Coronary artery (tissue), 2 donors: Measurements from ENCODE around the gene RAP1A.

ENCODE experiments used
- DNase-seq: peaks from one replicate; pipeline ENCODE4 v3.0.0-alpha.2; 2017; ENCODE audit warnings: low spot score
- H3K27ac ChIP-seq, 2 donors: fragments of 200-600 bp; sonication (generic); one replicate each; pipeline ENCODE4 v1.5.1; 2016 to 2019
- H3K4me3 ChIP-seq: fragments of 200-600 bp; sonication (generic); 2 replicates; pipeline ENCODE4 v1.5.1; 2016; ENCODE audit warnings: mild to moderate bottlenecking, moderate library complexity
- TF ChIP-seq, protein P1 (sequence below): fragments of 200-600 bp; sonication (generic); IDR thresholded peaks from one replicate; pipeline ENCODE4 v1.5.1; 2019; ENCODE audit warnings: antibody characterized with exemption

RAP1A gene

DNA sequence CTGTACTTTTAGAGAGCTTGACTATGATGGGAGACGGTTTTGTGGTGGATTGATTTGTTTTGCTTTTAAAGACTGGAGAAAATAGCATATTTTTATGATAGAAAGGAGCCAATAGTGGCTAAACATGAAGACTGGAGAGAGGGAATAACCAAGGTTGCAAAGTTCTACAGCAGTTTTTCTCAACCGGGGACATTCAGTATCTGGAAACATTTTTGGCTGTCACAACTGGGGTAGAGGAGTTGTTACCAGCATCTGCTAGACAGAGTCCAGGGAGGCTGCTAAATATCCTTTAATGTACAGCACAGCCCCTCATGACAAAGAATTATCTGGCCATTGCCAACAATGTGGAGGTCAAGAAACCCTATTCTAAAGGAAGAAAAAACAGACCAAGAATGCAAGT is 38.4 kb upstream of the RAP1A start:
- Histone ChIP-seq H3K27ac (no peak overlapping the region), H3K4me3 (no peak overlapping the region)
- DNase-seq, result no peak
- TF ChIP-seq, protein P1, sequence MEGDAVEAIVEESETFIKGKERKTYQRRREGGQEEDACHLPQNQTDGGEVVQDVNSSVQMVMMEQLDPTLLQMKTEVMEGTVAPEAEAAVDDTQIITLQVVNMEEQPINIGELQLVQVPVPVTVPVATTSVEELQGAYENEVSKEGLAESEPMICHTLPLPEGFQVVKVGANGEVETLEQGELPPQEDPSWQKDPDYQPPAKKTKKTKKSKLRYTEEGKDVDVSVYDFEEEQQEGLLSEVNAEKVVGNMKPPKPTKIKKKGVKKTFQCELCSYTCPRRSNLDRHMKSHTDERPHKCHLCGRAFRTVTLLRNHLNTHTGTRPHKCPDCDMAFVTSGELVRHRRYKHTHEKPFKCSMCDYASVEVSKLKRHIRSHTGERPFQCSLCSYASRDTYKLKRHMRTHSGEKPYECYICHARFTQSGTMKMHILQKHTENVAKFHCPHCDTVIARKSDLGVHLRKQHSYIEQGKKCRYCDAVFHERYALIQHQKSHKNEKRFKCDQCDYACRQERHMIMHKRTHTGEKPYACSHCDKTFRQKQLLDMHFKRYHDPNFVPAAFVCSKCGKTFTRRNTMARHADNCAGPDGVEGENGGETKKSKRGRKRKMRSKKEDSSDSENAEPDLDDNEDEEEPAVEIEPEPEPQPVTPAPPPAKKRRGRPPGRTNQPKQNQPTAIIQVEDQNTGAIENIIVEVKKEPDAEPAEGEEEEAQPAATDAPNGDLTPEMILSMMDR, result no peak

DNA sequence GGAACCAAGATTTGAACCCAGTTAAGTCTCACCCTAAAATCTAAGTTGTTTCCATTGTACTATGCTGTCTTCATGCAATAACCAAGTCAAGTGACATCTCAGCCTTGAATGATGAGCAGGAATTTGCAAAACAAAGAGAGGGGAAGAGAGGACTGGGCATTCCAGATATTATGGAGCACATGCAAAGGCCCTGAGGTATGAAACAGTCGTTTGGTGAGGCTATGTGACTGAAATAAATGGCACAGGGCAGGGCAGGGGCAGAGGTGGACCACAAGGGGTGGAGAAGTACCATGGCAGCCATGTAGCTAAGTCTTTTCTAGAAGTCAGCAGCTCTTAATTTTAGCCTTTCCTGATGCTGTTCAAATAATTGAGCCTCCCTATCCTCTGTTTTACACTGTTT is 37.6 kb upstream of the RAP1A start:
- TF ChIP-seq, protein P1, result no peak
- DNase-seq, result no peak
- no peak overlapping the region for H3K4me3 ChIP-seq
- H3K27ac ChIP-seq, result no peak overlapping the region

DNA sequence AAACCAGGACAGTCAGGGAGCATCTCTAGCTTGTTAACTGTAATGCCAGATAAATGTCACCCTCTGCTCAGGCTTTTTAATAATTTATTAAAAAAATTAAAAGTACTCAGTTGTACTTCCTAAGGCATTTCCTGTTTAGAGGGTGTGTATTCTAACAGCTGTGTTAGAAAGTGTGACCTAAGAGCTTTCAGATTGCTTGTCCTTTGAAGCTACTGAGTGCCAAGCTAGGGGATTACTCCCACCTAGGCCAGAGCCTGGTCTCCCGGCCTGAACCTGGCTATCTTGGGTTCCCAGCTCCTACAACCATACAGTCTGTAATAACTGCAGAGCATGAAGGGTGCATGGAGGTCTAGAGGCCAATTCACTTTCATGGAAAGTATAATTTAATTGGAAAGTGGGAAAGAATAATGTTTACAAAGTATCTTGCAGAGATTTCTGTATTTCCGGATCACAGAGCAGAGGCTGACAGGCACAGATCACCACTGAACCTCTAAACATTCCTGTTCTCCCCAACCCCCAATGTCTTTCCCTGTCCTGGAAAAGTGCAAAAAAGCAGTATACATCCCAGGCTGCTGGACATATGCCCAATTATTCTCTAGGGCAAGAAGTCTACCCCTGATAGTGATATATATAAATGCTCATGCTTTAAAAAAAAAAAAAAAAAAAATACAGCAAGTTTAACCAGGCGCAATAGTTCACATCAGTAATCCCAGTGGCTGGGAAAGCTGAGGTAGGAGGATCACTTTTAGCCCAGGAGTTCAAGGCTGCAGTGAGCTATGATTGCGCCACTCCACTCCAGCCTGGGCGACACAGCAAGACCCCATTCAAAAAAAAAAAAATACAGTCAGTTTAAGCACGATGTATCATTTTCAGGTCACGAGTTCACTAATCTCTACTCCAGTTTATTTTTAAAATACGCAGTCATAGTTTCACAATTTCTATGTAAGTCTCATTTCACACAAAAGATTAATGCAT is 36.7 kb upstream of the RAP1A start:
- no peak overlapping the region for H3K4me3 ChIP-seq
- TF ChIP-seq, protein P1, result no peak
- no peak overlapping the region for H3K27ac ChIP-seq
- no peak for DNase-seq

DNA sequence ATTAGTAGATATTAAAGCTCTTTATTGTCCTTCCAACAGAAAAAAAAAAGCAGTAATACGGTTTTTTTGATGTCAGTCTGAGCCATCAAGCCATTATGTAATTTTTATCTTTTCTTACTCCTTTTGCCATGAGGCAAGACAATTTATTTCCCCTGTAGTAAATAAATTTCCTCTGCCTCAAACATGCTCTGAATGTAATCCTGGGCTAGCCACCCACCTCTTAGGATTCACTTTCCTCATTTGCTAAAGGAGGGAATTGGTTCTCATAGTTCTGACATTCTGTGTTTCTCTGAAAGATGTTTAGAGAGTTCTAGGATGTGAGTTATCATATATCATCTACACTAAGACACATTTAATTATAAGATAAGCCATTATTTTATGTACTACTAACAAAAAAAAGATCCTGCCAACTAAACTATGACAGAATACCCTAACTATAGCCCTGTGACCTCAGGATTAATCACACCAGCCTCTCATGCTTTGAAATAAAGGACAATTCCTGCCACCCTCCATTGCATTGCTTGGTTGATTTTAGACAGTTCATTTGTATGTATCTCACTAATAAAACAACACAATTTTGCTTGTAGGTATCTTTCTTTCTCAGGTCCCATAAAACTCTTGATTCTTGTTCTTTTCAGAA is 34.0 kb upstream of the RAP1A start:
- H3K27ac ChIP-seq, result no peak overlapping the region
- no peak overlapping the region for H3K4me3 ChIP-seq
- DNase-seq, result no peak
- TF ChIP-seq, protein P1, result no peak

DNA sequence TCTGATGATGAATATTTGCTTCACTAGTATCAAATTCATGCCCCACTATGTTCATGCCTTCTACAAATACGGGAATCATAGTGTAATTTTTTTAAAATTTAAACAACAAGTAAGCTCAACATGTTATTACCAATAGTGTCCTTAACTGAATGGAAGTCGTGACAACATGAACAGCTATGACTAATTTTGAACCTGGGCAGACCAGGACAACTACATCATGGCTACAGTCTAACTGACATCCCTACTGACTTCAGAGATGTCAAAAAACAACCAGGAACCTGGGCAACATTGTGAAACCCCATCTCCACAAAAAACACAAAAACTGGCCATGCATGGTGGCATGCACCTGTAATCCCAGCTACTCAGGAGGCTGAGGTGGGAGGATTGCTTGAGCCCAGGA is 33.5 kb upstream of the RAP1A start:
- no peak for DNase-seq
- TF ChIP-seq, protein P1, result no peak

DNA sequence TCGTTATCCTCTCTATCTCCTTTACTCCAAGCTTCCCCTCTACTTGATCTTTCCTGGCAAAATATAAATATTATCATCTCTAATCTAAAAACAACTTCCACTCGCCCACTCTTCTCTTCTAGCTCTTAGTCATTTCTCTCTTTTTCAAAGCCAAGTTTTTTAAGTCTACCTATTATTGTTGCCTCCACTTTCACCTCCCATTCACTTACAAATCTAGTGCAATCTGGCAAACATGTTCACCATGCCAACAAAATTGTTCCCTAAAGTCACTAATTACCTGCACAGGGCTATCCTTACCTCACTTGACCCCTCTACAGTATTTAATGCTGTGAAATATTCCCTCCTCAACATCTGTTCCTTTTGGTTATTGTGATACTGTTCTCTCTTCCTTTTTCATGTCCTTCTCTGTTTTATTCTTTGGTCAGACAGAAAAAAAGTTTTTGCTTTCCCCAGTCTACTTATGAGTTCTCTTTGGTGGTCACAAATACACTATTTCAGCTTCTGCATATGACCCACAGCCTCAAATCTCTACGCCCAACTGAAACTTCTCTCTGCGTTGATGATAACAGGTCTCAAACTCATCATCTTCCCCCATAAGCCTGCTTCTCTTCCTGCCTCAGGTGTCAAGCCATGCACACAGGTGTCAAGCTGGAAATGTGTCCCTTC is 31.9 kb upstream of the RAP1A start:
- Histone ChIP-seq H3K4me3 (no peak overlapping the region), H3K27ac (no peak overlapping the region)
- TF ChIP-seq, protein P1, result no peak
- DNase-seq, result no peak

More for the DNA sequence above, 33.5 kb upstream of the RAP1A start:
- Histone ChIP-seq H3K27ac (no peak overlapping the region), H3K4me3 (no peak overlapping the region)
